CD1c-positive myeloid dendritic cell (primary cell): ENCODE data around the gene ZNF512B.
"Not testable (repeated sequence)": the region's sequence is repeated elsewhere in the genome, so short reads cannot be mapped to it uniquely, and the experiment has no call there.

Experiments
- DNase-seq: peaks from one replicate; pipeline ENCODE4 v3.0.0-alpha.2; 2016; ENCODE audit errors: extremely low spot score

ZNF512B gene

GRCh38 chr20:63969838-63970713 is at the start of gene ZNF512B:
Gene ZNF512B, minus strand, starts transcription at chr20:63969930. Its CDS starts 1,980 bp downstream, at chr20:63967950.
- DNase-seq: peak; percentile 33

GRCh38 chr20:64015635-64016034 is 45.9 kb upstream of the ZNF512B start:
- no peak for DNase-seq

GRCh38 chr20:64012385-64013154 is 42.8 kb upstream of the ZNF512B start:
- DNase-seq: not testable (repeated sequence)

GRCh38 chr20:64011366-64011779 is 41.6 kb upstream of the ZNF512B start:
- no peak for DNase-seq

GRCh38 chr20:64010711-64011237 is 41.0 kb upstream of the ZNF512B start:
- DNase-seq: no peak

GRCh38 chr20:64009811-64010387 is 40.2 kb upstream of the ZNF512B start:
- no peak for DNase-seq

GRCh38 chr20:64006902-64007301 is 37.2 kb upstream of the ZNF512B start:
- DNase-seq: no peak

- no peak for DNase-seq
These were observed 36.8 kb upstream of the ZNF512B start for GRCh38 chr20:64006490-64006889.

- no peak for DNase-seq
These were observed 35.7 kb upstream of the ZNF512B start for GRCh38 chr20:64005394-64005793.

GRCh38 chr20:64003960-64004725 is 34.4 kb upstream of the ZNF512B start:
- no peak for DNase-seq

GRCh38 chr20:64001607-64002011 is 31.9 kb upstream of the ZNF512B start:
- DNase-seq: no peak

GRCh38 chr20:64000906-64001305 is 31.2 kb upstream of the ZNF512B start:
- no peak for DNase-seq

- DNase-seq: no peak
These were observed 13.2 kb upstream of the ZNF512B start for GRCh38 chr20:63982937-63983336.

GRCh38 chr20:63980806-63981728 is 11.3 kb upstream of the ZNF512B start, which contains the start of gene PRPF6:
Gene PRPF6, plus strand, starts transcription at chr20:63981132. Its CDS starts 114 bp downstream, at chr20:63981246.
- DNase-seq: peak; percentile 99

GRCh38 chr20:63980317-63980805 is 10.6 kb upstream of the ZNF512B start:
- peak; percentile 69 for DNase-seq

GRCh38 chr20:63979557-63980316 is 10.0 kb upstream of the ZNF512B start, which contains the start of gene SAMD10:
Gene SAMD10, minus strand, starts transcription at chr20:63979642. Its CDS starts 175 bp downstream, at chr20:63979467.
- DNase-seq: peak; percentile 96

GRCh38 chr20:63979229-63979556 is 9.5 kb upstream of the ZNF512B start:
- no peak for DNase-seq

GRCh38 chr20:63978319-63979228 is 8.8 kb upstream of the ZNF512B start:
- DNase-seq: peak; percentile 76
